H1 (cell line): ENCODE measurements around the gene GPR161. TPM values are rescaled to one million over a fixed set of nuclear protein-coding genes. Genes with fewer than 3 reads are reported as not detected.
"Not testable (repeated sequence)": the region's sequence is repeated elsewhere in the genome, so short reads cannot be mapped to it uniquely, and the experiment has no call there.

ENCODE experiments used
- CTCF ChIA-PET: fragments of 300-600 bp; sonication (Branson Sonifier 250); formaldehyde crosslinking; loops from one replicate; lab custom pipeline; 2021; ENCODE audit not compliant: partially characterized antibody; lab: Charles Lee
- POLR2A ChIA-PET: fragments of 300-600 bp; sonication (Branson Sonifier 250); formaldehyde crosslinking; loops from one replicate; lab custom pipeline; 2021; ENCODE audit warnings: inconsistent platforms; ENCODE audit not compliant: partially characterized antibody; lab: Charles Lee
- DNase-seq, 2 experiments: peaks; one replicate each; pipeline versions ENCODE4 v3.0.0 to v3.0.0-alpha.2; 2010 to 2022; ENCODE audit warnings: low spot score in 2 of 2, low read depth in 1 of 2, mixed read lengths in 1 of 2
- FAIRE-seq: peaks from 2 replicates; lab custom pipeline; 2011; peaks lifted over from hg19 to GRCh38; lab: Jason Lieb, UNC
- H2AFZ ChIP-seq: 2 replicates; pipeline ENCODE4 v1.8.1; 2012; ENCODE audit warnings: low read length, inconsistent platforms
- H2AK5ac ChIP-seq: 2 replicates; pipeline ENCODE4 v1.6.1; 2013; ENCODE audit warnings: low read depth, low read length
- H2BK120ac ChIP-seq: replicated peaks from 2 replicates; pipeline ENCODE3; 2013; ENCODE audit warnings: low read depth, low read length, inconsistent platforms
- H2BK12ac ChIP-seq: 2 replicates; pipeline ENCODE4 v1.6.1; 2013; ENCODE audit warnings: low read depth, low read length
- H2BK15ac ChIP-seq: 2 replicates; pipeline ENCODE4 v1.6.1; 2013; ENCODE audit warnings: low read length
- H2BK20ac ChIP-seq: 2 replicates; pipeline ENCODE4 v1.6.1; 2013; ENCODE audit warnings: low read length
- H2BK5ac ChIP-seq: 2 replicates; pipeline ENCODE4 v1.6.1; 2013; ENCODE audit warnings: low read depth, low read length
- H3K14ac ChIP-seq: 2 replicates; pipeline ENCODE4 v1.6.1; 2013; ENCODE audit warnings: inconsistent platforms; ENCODE audit not compliant: insufficient read length
- H3K18ac ChIP-seq: 2 replicates; pipeline ENCODE4 v1.6.1; 2013; ENCODE audit warnings: low read length; ENCODE audit errors: extremely low read depth
- H3K23ac ChIP-seq: 2 replicates; pipeline ENCODE4 v1.6.1; 2013; ENCODE audit warnings: inconsistent platforms; ENCODE audit not compliant: insufficient read length
- H3K23me2 ChIP-seq: 2 replicates; pipeline ENCODE4 v1.6.1; 2013; ENCODE audit warnings: low read depth, low read length
- H3K27ac ChIP-seq: 2 replicates; pipeline ENCODE4 v1.6.1; 2011; ENCODE audit warnings: low read depth, low read length, inconsistent platforms
- H3K27me3 ChIP-seq, 4 experiments: replicated peaks in 1 of 4; 1 replicate in 1 of 4; 2 replicates in 3 of 4; pipeline versions ENCODE4 v1.6.1 to v1.8.1; 2011 to 2013; ENCODE audit warnings: low read length in 3 of 4, mild to moderate bottlenecking in 3 of 4, inconsistent platforms in 2 of 4, mixed read lengths in 2 of 4, moderate library complexity in 1 of 4; ENCODE audit not compliant: control insufficient read depth in 3 of 4, insufficient read depth in 3 of 4; ENCODE audit errors: extremely low read depth in 1 of 4
- H3K36me3 ChIP-seq, 4 experiments: 2 replicates each; pipeline versions ENCODE4 v1.6.1 to v1.8.1; 2011 to 2013; ENCODE audit warnings: mild to moderate bottlenecking in 4 of 4, low read length in 3 of 4, moderate library complexity in 2 of 4, control low read depth in 1 of 4, inconsistent platforms in 1 of 4; ENCODE audit not compliant: insufficient read depth in 4 of 4, control insufficient read depth in 2 of 4
- H3K4ac ChIP-seq: replicated peaks from 2 replicates; pipeline ENCODE3; 2013; ENCODE audit warnings: low read length, low read depth, mixed read lengths, inconsistent platforms; ENCODE audit not compliant: insufficient read length
- H3K4me1 ChIP-seq, 4 experiments: replicated peaks in 1 of 4; 1 replicate in 1 of 4; 2 replicates in 3 of 4; pipeline versions ENCODE4 v1.6.1 to v1.8.1; 2011 to 2013; ENCODE audit warnings: low read length in 3 of 4, inconsistent platforms in 2 of 4, mixed read lengths in 1 of 4; ENCODE audit not compliant: insufficient read depth in 4 of 4, control insufficient read depth in 3 of 4
- H3K4me2 ChIP-seq, 2 experiments: 2 replicates each; pipeline versions ENCODE4 v1.6.1 to v1.8.1; 2011 to 2013; ENCODE audit warnings: low read depth in 2 of 2, low read length in 2 of 2, control low read depth in 1 of 2, inconsistent platforms in 1 of 2, mild to moderate bottlenecking in 1 of 2; ENCODE audit not compliant: insufficient read depth in 1 of 2
- H3K4me3 ChIP-seq, 4 experiments: fragments of 200-600, 300-600 bp in 1 of 4; sonication (generic), shearing (Covaris generic), sonication (Bioruptor Twin) in 1 of 4; 2 replicates each; pipeline versions ENCODE4 v1.5.1 to v1.8.1; 2011 to 2016; ENCODE audit warnings: low read length in 4 of 4, low read depth in 3 of 4, control low read depth in 2 of 4, inconsistent platforms in 2 of 4, mild to moderate bottlenecking in 2 of 4, mixed read lengths in 1 of 4, moderate library complexity in 1 of 4; ENCODE audit not compliant: insufficient read depth in 2 of 4; ENCODE audit errors: extremely low read depth in 1 of 4
- H3K56ac ChIP-seq: replicated peaks from 2 replicates; pipeline ENCODE3; 2013; ENCODE audit warnings: low read depth, mild to moderate bottlenecking, mixed read lengths, low read length, inconsistent platforms; ENCODE audit not compliant: insufficient read length
- H3K79me1 ChIP-seq: 2 replicates; pipeline ENCODE4 v1.6.1; 2013; ENCODE audit warnings: low read depth, low read length, control low read depth
- H3K79me2 ChIP-seq, 2 experiments: 2 replicates each; pipeline versions ENCODE4 v1.6.1 to v1.8.1; 2012 to 2013; ENCODE audit warnings: low read length in 2 of 2, mild to moderate bottlenecking in 2 of 2, inconsistent platforms in 1 of 2; ENCODE audit not compliant: insufficient read depth in 2 of 2, control insufficient read depth in 1 of 2
- H3K9ac ChIP-seq, 4 experiments: replicated peaks in 1 of 4; 1 replicate in 1 of 4; 2 replicates in 3 of 4; pipeline versions ENCODE4 v1.6.1 to v1.8.1; 2011 to 2013; ENCODE audit warnings: low read depth in 3 of 4, low read length in 3 of 4, control low read depth in 2 of 4, mild to moderate bottlenecking in 2 of 4, moderate library complexity in 2 of 4, inconsistent platforms in 1 of 4; ENCODE audit errors: extremely low read depth in 1 of 4
- H3K9me3 ChIP-seq, 2 experiments: 2 replicates each; pipeline versions ENCODE4 v1.6.1 to v1.8.1; 2012 to 2013; ENCODE audit warnings: mild to moderate bottlenecking in 2 of 2, moderate library complexity in 2 of 2, control low read depth in 1 of 2, inconsistent platforms in 1 of 2, low read depth in 1 of 2, low read length in 1 of 2, mixed read lengths in 1 of 2; ENCODE audit not compliant: insufficient read depth in 2 of 2
- H4K20me1 ChIP-seq, 2 experiments: replicated peaks in 1 of 2; 2 replicates each; pipeline versions ENCODE3 to v1.8.1; 2011 to 2013; ENCODE audit warnings: inconsistent platforms in 2 of 2, low read length in 2 of 2, mild to moderate bottlenecking in 1 of 2; ENCODE audit not compliant: insufficient read depth in 2 of 2, control insufficient read depth in 1 of 2
- H4K5ac ChIP-seq: 2 replicates; pipeline ENCODE4 v1.6.1; 2013; ENCODE audit warnings: low read length, low read depth, mixed read lengths, inconsistent platforms; ENCODE audit not compliant: insufficient read length
- H4K8ac ChIP-seq: 2 replicates; pipeline ENCODE4 v1.8.0; 2013; ENCODE audit warnings: mild to moderate bottlenecking, moderate library complexity, low read length, inconsistent platforms; ENCODE audit not compliant: insufficient read depth; ENCODE audit errors: extremely low read depth
- H4K91ac ChIP-seq: replicated peaks from 2 replicates; pipeline ENCODE3; 2013; ENCODE audit warnings: low read length, mixed read lengths, inconsistent platforms; ENCODE audit not compliant: insufficient read length
- WGBS, 2 experiments: shearing (Covaris generic) in 1 of 2; methylation state at CpG; one replicate each; pipeline versions ENCODE4 v1.1.6 to v1.1.7; 2013 to 2015; ENCODE audit warnings: low lambda C conversion rate in 2 of 2, mixed read lengths in 2 of 2, inconsistent platforms in 1 of 2, low coverage in 1 of 2, missing lambda C conversion rate in 1 of 2; ENCODE audit not compliant: insufficient replicate concordance in 2 of 2, insufficient coverage in 1 of 2, insufficient read length in 1 of 2; ENCODE audit errors: extremely low coverage in 1 of 2, missing lambda C conversion rate in 1 of 2; 5-methylcytosine and 5-hydroxymethylcytosine counted together
- polyA plus RNA-seq, 7 experiments: library from polyadenylated mRNA; depleted of rRNA in 3 of 7; stranded (reverse) in 5 of 7; unstranded in 2 of 7; fragments of >200 nt in 5 of 7; fragments of 200-250 nt in 2 of 7; gene quantifications; 1 replicate in 5 of 7; 2 replicates in 1 of 7; 4 replicates in 1 of 7; pipeline versions ENCODE4 v1.2.1 to v1.2.3, GENCODE V29; 2011 to 2013; ENCODE audit warnings: missing spikeins in 2 of 7, mixed read lengths in 2 of 7
- total RNA-seq: library from RNA; stranded (reverse); fragmentation: NEBNext Ultra II Directional; extraction: Animal tissue kit (Norgen Biotek cat#: 25700); gene quantifications from 2 replicates; pipeline ENCODE4 v1.2.1, GENCODE V29; 2021

GPR161 gene
- total and polyA plus RNA-seq, 2 of the 8 experiments (the other 6 are each of a cell fraction or from before 2014, with no cell fraction given), result 13.7 to 16.8 TPM

GRCh38 chr1:168056152-168056551 is 80.6 kb downstream of the GPR161 start:
- CTCF ChIA-PET, DNase-seq, H3K9ac ChIP-seq, POLR2A ChIA-PET, H2BK120ac ChIP-seq, H3K23me2 ChIP-seq, H3K4me1 ChIP-seq, H3K79me1 ChIP-seq, H3K4me2 ChIP-seq, H2BK15ac ChIP-seq, H3K27me3 ChIP-seq, H2BK20ac ChIP-seq, H4K8ac ChIP-seq, H3K9me3 ChIP-seq, H3K18ac ChIP-seq, H2BK12ac ChIP-seq, H4K91ac ChIP-seq, H3K14ac ChIP-seq, H3K56ac ChIP-seq, H3K4ac ChIP-seq, H2AFZ ChIP-seq, H3K27ac ChIP-seq, H3K23ac ChIP-seq, H3K36me3 ChIP-seq, FAIRE-seq, H2AK5ac ChIP-seq, H2BK5ac ChIP-seq, H3K4me3 ChIP-seq, H4K20me1 ChIP-seq, H4K5ac ChIP-seq, H3K79me2 ChIP-seq: not testable (repeated sequence)
- 93% methylated on average over 14 of the region's 35 CpGs; no CpG with 5 or more reads in 1 of the 2 experiments for WGBS, 2 experiments
